ENCODE measurements around the gene MTMR8. TPM values are rescaled to one million over a fixed set of nuclear protein-coding genes. Genes with fewer than 3 reads are reported as not detected.

Gene MTMR8
- total and polyA plus RNA-seq, 10 donors: 0.22 to 9.1 (median 4.6) TPM

DNA sequence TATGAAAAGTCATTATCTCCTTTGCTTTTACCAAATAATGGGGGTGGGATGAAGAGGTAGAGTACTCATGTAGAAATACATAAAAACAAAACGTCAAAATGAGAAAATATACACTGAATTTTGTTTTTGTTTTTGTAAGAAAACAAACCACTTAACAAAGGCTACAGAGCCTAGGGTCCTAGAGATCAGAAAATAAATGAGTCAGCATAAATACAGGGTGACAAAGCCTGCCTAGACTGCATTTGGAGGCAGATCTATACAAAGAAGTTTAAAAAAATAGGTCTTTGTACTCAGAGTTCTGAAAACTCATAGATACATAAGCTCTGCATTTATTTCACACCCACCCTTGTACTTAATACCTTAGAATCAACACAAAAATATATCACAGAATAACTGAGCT is 52.4 kb downstream of the MTMR8 start:
- peaks cover 0 to 10% (median 0%) of the 10 kb centered on the region in 6 donors for H3K36me3 ChIP-seq
- WGBS, 5 donors: 42 to 89% (median 66%) methylated on average over 1 of the region's 1 CpG
- intact Hi-C loops (cut with DNase I; ENCODE audit: low total_unique reads): no loop called here

DNA sequence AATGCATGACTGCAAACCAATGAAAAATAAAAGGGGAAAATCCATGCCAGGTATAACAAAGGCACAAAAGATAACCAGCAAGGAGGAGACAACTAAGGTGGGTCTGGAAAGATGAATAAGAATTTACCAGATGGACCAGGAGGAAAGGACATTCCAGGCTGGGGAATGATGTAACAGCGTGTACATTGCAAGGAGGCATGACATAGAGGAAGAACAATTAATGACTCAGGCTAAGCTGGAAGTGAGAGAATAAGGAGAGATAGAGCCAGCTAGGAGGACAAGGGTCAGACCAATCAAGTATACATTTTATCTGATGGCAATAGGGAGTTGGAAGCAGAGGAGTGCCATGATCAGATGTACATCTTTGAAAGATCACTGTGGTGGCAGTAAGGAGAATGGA is 57.0 kb downstream of the MTMR8 start:
- DNase-seq: no peak
- Histone ChIP-seq H3K36me3 (peaks cover 0 to 16% (median 0%) of the 10 kb centered on the region in 6 donors), H3K27ac (no peak overlapping the region), H3K27me3 (replicated peaks in 1 of 7) (no peaks in the 10 kb centered on the region), H3K4me3 (no peak overlapping the region), H3K9me3 (no peaks in the 10 kb centered on the region), H3K4me1 (no peaks in the 10 kb centered on the region)
- 82 to 100% (median 94%) methylated on average over 1 of the region's 1 CpG for WGBS, 5 donors
- intact Hi-C loops (cut with DNase I; ENCODE audit: low total_unique reads): no loop called here
- no peak for TF ChIP-seq POLR2AphosphoS5 (IDR thresholded peaks at IDR 0.05)
- TF ChIP-seq, protein P1, sequence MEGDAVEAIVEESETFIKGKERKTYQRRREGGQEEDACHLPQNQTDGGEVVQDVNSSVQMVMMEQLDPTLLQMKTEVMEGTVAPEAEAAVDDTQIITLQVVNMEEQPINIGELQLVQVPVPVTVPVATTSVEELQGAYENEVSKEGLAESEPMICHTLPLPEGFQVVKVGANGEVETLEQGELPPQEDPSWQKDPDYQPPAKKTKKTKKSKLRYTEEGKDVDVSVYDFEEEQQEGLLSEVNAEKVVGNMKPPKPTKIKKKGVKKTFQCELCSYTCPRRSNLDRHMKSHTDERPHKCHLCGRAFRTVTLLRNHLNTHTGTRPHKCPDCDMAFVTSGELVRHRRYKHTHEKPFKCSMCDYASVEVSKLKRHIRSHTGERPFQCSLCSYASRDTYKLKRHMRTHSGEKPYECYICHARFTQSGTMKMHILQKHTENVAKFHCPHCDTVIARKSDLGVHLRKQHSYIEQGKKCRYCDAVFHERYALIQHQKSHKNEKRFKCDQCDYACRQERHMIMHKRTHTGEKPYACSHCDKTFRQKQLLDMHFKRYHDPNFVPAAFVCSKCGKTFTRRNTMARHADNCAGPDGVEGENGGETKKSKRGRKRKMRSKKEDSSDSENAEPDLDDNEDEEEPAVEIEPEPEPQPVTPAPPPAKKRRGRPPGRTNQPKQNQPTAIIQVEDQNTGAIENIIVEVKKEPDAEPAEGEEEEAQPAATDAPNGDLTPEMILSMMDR (IDR thresholded peaks at IDR 0.05 in 8 of 11, conservative IDR thresholded peaks at IDR 0.05 in 3 of 11): no peak
- TF ChIP-seq POLR2A (IDR thresholded peaks at IDR 0.05): no peak

More for the DNA sequence above, 52.4 kb downstream of the MTMR8 start:
- DNase-seq: no peak
- Histone ChIP-seq H3K27me3 (replicated peaks in 1 of 7) (no peaks in the 10 kb centered on the region), H3K9me3 (no peaks in the 10 kb centered on the region), H3K4me3 (no peak overlapping the region), H3K4me1 (no peaks in the 10 kb centered on the region), H3K27ac (no peak overlapping the region)
- no peak for TF ChIP-seq POLR2A (IDR thresholded peaks at IDR 0.05)
- no peak for TF ChIP-seq POLR2AphosphoS5 (IDR thresholded peaks at IDR 0.05)
- TF ChIP-seq, protein P1 (IDR thresholded peaks at IDR 0.05 in 8 of 11, conservative IDR thresholded peaks at IDR 0.05 in 3 of 11): no peak

DNA sequence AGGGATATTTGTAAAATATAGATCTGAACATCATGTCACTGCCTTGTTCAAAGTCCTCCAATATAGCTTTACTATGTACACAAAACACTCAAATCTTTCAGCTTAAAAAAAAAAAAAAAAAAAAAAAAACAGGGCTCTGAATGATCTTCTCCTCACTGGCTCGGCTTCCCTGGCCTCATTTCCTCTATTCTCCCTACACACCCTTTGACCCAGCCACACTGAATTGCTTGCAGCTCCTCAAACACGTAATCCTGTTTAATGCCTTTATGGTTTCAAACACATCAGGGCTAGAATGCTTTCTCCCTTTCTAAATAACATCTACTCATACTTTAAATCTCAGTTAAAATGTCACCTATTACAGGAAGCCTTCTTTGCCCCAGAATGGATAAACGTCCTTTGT is 60.8 kb downstream of the MTMR8 start:
- TF ChIP-seq, protein P1 (IDR thresholded peaks at IDR 0.05 in 8 of 11, conservative IDR thresholded peaks at IDR 0.05 in 3 of 11): no peak
- TF ChIP-seq POLR2A (IDR thresholded peaks at IDR 0.05): no peak
- TF ChIP-seq POLR2AphosphoS5 (IDR thresholded peaks at IDR 0.05): no peak
- DNase-seq: no peak
- Histone ChIP-seq H3K27ac (no peak overlapping the region), H3K4me1 (no peaks in the 10 kb centered on the region), H3K9me3 (no peaks in the 10 kb centered on the region), H3K36me3 (peaks cover 0 to 35% (median 0%) of the 10 kb centered on the region in 6 donors), H3K27me3 (replicated peaks in 1 of 7) (no peaks in the 10 kb centered on the region), H3K4me3 (no peak overlapping the region)
- intact Hi-C loops (cut with DNase I; ENCODE audit: low total_unique reads): no loop called here
- WGBS, 5 donors: 58 to 93% (median 89%) methylated on average over 3 of the region's 3 CpGs

DNA sequence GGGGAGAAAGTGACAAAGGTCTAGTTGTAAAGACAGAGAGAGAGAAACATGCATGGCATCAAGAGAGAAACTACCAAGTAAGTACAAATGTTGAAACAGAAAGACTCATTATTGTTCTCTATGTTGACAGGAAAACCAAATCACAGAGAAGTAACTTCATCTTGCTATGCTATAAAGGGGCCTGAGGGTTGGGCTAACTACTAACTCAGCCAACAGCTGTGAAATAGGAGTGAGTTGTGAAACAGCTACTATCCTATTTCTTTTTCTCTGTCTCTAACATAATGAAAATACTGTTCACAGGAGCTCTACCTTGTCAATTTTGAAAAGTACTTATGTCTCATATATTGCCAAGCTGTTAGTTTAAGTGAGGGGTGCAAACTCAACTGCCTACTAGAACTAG is 65.0 kb downstream of the MTMR8 start:
- no peak for DNase-seq
- intact Hi-C loops (cut with DNase I; ENCODE audit: low total_unique reads): no loop called here
- Histone ChIP-seq H3K27ac (no peak overlapping the region), H3K27me3 (replicated peaks in 1 of 7) (no peaks in the 10 kb centered on the region), H3K4me3 (no peak overlapping the region), H3K4me1 (no peaks in the 10 kb centered on the region), H3K36me3 (peaks cover 0 to 58% (median 0%) of the 10 kb centered on the region in 6 donors), H3K9me3 (peaks cover 0 to 11% (median 0%) of the 10 kb centered on the region in 8 donors)
- TF ChIP-seq POLR2A (IDR thresholded peaks at IDR 0.05): no peak
- TF ChIP-seq POLR2AphosphoS5 (IDR thresholded peaks at IDR 0.05): no peak

DNA sequence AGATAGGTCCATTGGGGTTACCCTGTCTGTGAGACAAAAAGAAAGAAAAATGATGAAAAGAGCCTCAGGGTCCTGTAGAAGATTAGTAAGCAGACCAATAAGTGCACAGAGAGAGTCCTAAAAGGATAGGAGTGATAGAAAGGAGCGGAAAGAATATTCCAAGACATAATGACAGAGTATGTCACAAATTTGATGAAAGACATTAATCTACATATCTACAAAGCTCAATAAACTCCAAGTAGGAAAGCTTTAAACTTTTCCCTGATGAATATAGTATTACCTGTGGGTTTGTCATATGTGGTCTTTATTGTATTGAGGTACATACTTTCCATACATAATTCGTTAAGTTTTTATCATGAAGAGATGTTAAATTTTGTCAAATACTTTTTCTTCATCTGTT is 73.7 kb downstream of the MTMR8 start:
- Histone ChIP-seq H3K4me3 (no peak overlapping the region), H3K4me1 (no peaks in the 10 kb centered on the region), H3K36me3 (peaks cover 0 to 65% (median 15%) of the 10 kb centered on the region in 6 donors), H3K27ac (no peak overlapping the region), H3K9me3 (peaks cover 0 to 55% (median 9%) of the 10 kb centered on the region in 8 donors), H3K27me3 (replicated peaks in 1 of 7) (peaks cover 0 to 7% (median 0%) of the 10 kb centered on the region in 7 donors)
- WGBS, 5 donors: 84 to 100% (median 88%) methylated on average over 2 of the region's 2 CpGs
- TF ChIP-seq POLR2AphosphoS5 (IDR thresholded peaks at IDR 0.05): no peak
- no peak for TF ChIP-seq POLR2A (IDR thresholded peaks at IDR 0.05)
- TF ChIP-seq, protein P1 (IDR thresholded peaks at IDR 0.05 in 8 of 11, conservative IDR thresholded peaks at IDR 0.05 in 3 of 11): no peak
- intact Hi-C loops (cut with DNase I; ENCODE audit: low total_unique reads): no loop called here
- DNase-seq: no peak

All from spleen (tissue), 11 donors.